RWPE2 (cell line): ENCODE data around the gene ZNRF3.
"Not testable (repeated sequence)": the region's sequence is repeated elsewhere in the genome, so short reads cannot be mapped to it uniquely, and the experiment has no call there.

Experiments used
- ATAC-seq: fragments of 200-7000 bp; cut with Tn5 transposase; 3 replicates; pipeline ENCODE4 v1.9.1; 2021; ENCODE audit warnings: low read depth
- DNase-seq: peaks from one replicate; pipeline ENCODE4 v3.0.0-alpha.2; 2020; ENCODE audit warnings: low spot score
- H3K27ac ChIP-seq: fragments of 450-650 bp; 2 replicates; pipeline ENCODE4 v1.5.1; 2017; ENCODE audit warnings: mild to moderate bottlenecking; ENCODE audit not compliant: poor library complexity, severe bottlenecking
- H3K27me3 ChIP-seq: fragments of 250-450 bp; sonication (Bioruptor Pico); 2 replicates; pipeline ENCODE4 v1.5.1; 2021; ENCODE audit warnings: mild to moderate bottlenecking, moderate library complexity; ENCODE audit not compliant: insufficient read depth, poor library complexity, severe bottlenecking
- H3K36me3 ChIP-seq: fragments of 250-450 bp; sonication (Bioruptor Pico); 2 replicates; pipeline ENCODE4 v1.5.1; 2020; ENCODE audit warnings: low read depth, mild to moderate bottlenecking, moderate library complexity
- H3K4me1 ChIP-seq: fragments of 250-450 bp; sonication (Bioruptor Pico); 2 replicates; pipeline ENCODE4 v1.5.1; 2021; ENCODE audit warnings: mild to moderate bottlenecking, moderate library complexity; ENCODE audit not compliant: insufficient read depth, poor library complexity, severe bottlenecking
- H3K4me3 ChIP-seq: fragments of 250-450 bp; sonication (Bioruptor Pico); 2 replicates; pipeline ENCODE4 v1.5.1; 2021; ENCODE audit warnings: mild to moderate bottlenecking, moderate library complexity; ENCODE audit not compliant: severe bottlenecking
- H3K9me3 ChIP-seq: fragments of 250-450 bp; sonication (Bioruptor Pico); 2 replicates; pipeline ENCODE4 v1.5.1; 2021; ENCODE audit warnings: mild to moderate bottlenecking, moderate library complexity; ENCODE audit not compliant: severe bottlenecking
- TF ChIP-seq, protein P1 (sequence below): fragments of 450-650 bp; IDR thresholded peaks from one replicate; pipeline ENCODE4 v1.5.1; 2017; ENCODE audit warnings: mild to moderate bottlenecking, moderate library complexity; ENCODE audit not compliant: poor library complexity, severe bottlenecking

ZNRF3 gene

GRCh38 chr22:29004647-29005371 is 121.4 kb downstream of the ZNRF3 start:
- H3K27ac ChIP-seq = no peak overlapping the region
- no peak for DNase-seq
- TF ChIP-seq, protein P1, sequence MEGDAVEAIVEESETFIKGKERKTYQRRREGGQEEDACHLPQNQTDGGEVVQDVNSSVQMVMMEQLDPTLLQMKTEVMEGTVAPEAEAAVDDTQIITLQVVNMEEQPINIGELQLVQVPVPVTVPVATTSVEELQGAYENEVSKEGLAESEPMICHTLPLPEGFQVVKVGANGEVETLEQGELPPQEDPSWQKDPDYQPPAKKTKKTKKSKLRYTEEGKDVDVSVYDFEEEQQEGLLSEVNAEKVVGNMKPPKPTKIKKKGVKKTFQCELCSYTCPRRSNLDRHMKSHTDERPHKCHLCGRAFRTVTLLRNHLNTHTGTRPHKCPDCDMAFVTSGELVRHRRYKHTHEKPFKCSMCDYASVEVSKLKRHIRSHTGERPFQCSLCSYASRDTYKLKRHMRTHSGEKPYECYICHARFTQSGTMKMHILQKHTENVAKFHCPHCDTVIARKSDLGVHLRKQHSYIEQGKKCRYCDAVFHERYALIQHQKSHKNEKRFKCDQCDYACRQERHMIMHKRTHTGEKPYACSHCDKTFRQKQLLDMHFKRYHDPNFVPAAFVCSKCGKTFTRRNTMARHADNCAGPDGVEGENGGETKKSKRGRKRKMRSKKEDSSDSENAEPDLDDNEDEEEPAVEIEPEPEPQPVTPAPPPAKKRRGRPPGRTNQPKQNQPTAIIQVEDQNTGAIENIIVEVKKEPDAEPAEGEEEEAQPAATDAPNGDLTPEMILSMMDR = no peak
- peaks cover 8% of the 10 kb centered on the region for H3K4me1 ChIP-seq
- no peaks in the 10 kb centered on the region for H3K27me3 ChIP-seq
- H3K36me3 ChIP-seq = no peaks in the 10 kb centered on the region
- no peaks in the 10 kb centered on the region for H3K9me3 ChIP-seq
- no peak for ATAC-seq
- H3K4me3 ChIP-seq = no peak overlapping the region

- not testable (repeated sequence) for DNase-seq, H3K4me1 ChIP-seq, ATAC-seq, H3K9me3 ChIP-seq, H3K36me3 ChIP-seq, H3K27ac ChIP-seq, H3K27me3 ChIP-seq, H3K4me3 ChIP-seq
These were observed 122.4 kb downstream of the ZNRF3 start for GRCh38 chr22:29005754-29006153.

- Histone ChIP-seq H3K36me3 (no peaks in the 10 kb centered on the region), H3K27me3 (no peaks in the 10 kb centered on the region), H3K9me3 (no peaks in the 10 kb centered on the region), H3K4me1 (peaks cover 8% of the 10 kb centered on the region), H3K27ac (no peak overlapping the region), H3K4me3 (no peak overlapping the region)
- TF ChIP-seq, protein P1 = no peak
- DNase-seq = no peak
- ATAC-seq = no peak
These were observed 123.0 kb downstream of the ZNRF3 start for GRCh38 chr22:29006346-29006745.

- Histone ChIP-seq H3K27me3 (no peaks in the 10 kb centered on the region), H3K4me3 (no peak overlapping the region)
These were observed 125.8 kb downstream of the ZNRF3 start for GRCh38 chr22:29009148-29009547.

DNA sequence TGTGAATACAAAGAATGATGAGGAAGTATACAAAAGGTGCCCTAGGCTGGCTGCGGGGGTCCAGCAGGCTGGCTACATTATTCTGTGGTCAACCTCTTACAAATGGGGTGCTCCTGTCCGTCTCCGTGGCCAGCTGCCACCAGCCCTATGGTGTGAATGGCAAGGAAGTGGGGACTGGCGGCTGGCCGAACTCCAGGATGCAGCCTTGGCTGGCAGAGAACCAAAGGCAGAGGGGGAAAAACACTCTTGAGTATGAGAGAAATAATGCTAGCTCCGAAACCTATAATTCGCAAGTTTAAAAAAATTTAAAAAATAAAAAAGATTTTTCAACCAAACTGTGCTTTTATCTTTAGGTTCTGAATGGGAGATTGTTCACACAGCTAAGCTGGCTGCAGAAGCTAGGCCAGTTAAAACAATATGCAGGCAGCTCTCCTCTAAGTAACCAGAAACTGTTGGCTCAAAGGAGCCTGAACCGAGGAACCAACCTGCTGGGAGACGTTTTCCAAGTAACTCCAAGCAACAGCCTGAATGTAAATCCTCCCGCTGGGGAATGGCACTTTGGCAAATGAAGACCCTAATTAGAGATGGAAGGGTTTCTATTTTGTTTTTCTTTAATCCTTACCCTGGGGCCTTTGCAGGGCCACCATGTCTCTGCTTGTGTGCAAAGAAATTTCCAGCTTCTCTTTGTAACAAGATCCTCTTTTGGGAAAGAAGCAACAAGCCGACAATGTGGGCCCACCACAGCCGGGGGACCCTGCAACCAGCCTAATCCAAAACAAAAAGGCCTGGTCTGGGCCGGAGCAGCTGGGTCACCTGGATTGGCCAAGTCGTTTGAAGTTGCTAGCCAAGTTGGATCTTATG is 128.1 kb downstream of the ZNRF3 start:
- ATAC-seq = no peak

More at GRCh38 chr22:29009148-29009547, 125.8 kb downstream of the ZNRF3 start:
- H3K36me3 ChIP-seq = no peaks in the 10 kb centered on the region
- TF ChIP-seq, protein P1 = no peak
- ATAC-seq = no peak
- no peak overlapping the region for H3K27ac ChIP-seq
- no peaks in the 10 kb centered on the region for H3K9me3 ChIP-seq
- peaks cover 2% of the 10 kb centered on the region for H3K4me1 ChIP-seq
- no peak for DNase-seq

More for the DNA sequence above, 128.1 kb downstream of the ZNRF3 start:
- H3K27ac ChIP-seq = no peak overlapping the region
- no peak overlapping the region for H3K4me3 ChIP-seq
- no peaks in the 10 kb centered on the region for H3K27me3 ChIP-seq
- no peaks in the 10 kb centered on the region for H3K36me3 ChIP-seq
- TF ChIP-seq, protein P1 = no peak
- no peaks in the 10 kb centered on the region for H3K4me1 ChIP-seq
- no peaks in the 10 kb centered on the region for H3K9me3 ChIP-seq
- no peak for DNase-seq
